Smooth muscle cell (in vitro differentiated cells): Measurements from ENCODE around the gene PARN. TPM values are rescaled to one million over a fixed set of nuclear protein-coding genes. Genes with fewer than 3 reads are reported as not detected.
"Not testable (repeated sequence)": the region's sequence is repeated elsewhere in the genome, so short reads cannot be mapped to it uniquely, and the experiment has no call there.

ENCODE experiments used
- DNase-seq: peaks from one replicate; lab custom pipeline; 2025; ENCODE audit not compliant: unreplicated experiment; lab: John Stamatoyannopoulos, UW
- H2AFZ ChIP-seq: fragments of 200-600 bp; sonication (generic); 2 replicates; pipeline ENCODE4 v1.6.0; 2016; ENCODE audit warnings: antibody characterized with exemption, low read depth, mild to moderate bottlenecking
- H3F3A ChIP-seq: fragments of 200-600 bp; sonication (generic); 2 replicates; pipeline ENCODE4 v1.6.0; 2017; ENCODE audit warnings: antibody characterized with exemption, low read depth
- H3K27ac ChIP-seq: fragments of 200-600 bp; sonication (generic); 2 replicates; pipeline ENCODE4 v1.5.1; 2016; ENCODE audit warnings: low read depth, mild to moderate bottlenecking
- H3K27me3 ChIP-seq: fragments of 200-600 bp; sonication (generic); 2 replicates; pipeline ENCODE4 v1.6.1; 2016; ENCODE audit warnings: low read depth, mild to moderate bottlenecking
- H3K36me3 ChIP-seq: fragments of 200-600 bp; sonication (generic); 2 replicates; pipeline ENCODE4 v1.5.1; 2016; ENCODE audit warnings: low read depth
- H3K4me1 ChIP-seq: fragments of 200-600 bp; sonication (generic); 2 replicates; pipeline ENCODE4 v1.5.1; 2016; ENCODE audit warnings: low read depth
- H3K4me2 ChIP-seq: fragments of 200-600 bp; sonication (generic); 2 replicates; pipeline ENCODE4 v1.6.0; 2016; ENCODE audit warnings: mild to moderate bottlenecking
- H3K4me3 ChIP-seq: fragments of 200-600 bp; sonication (generic); 2 replicates; pipeline ENCODE4 v1.5.1; 2016; ENCODE audit warnings: mild to moderate bottlenecking
- H3K79me2 ChIP-seq: fragments of 200-600 bp; sonication (generic); 2 replicates; pipeline ENCODE4 v1.6.0; 2016; ENCODE audit warnings: low read depth, mild to moderate bottlenecking
- H3K9ac ChIP-seq: fragments of 200-600 bp; sonication (generic); 2 replicates; pipeline ENCODE4 v1.6.0; 2016; ENCODE audit warnings: low read depth
- H3K9me3 ChIP-seq: fragments of 200-600 bp; sonication (generic); replicated peaks from 2 replicates; pipeline ENCODE4 v1.5.1; 2016; ENCODE audit warnings: low read depth
- H4K20me1 ChIP-seq: fragments of 200-600 bp; sonication (generic); 2 replicates; pipeline ENCODE4 v1.6.0; 2016; ENCODE audit warnings: low read depth
- CTCF ChIP-seq: fragments of 200-600 bp; sonication (generic); IDR thresholded peaks from 2 replicates; pipeline ENCODE4 v1.5.1; 2017; ENCODE audit warnings: borderline replicate concordance, mild to moderate bottlenecking, antibody characterized with exemption; ENCODE audit not compliant: insufficient read depth, poor library complexity, severe bottlenecking
- WGBS: methylation state at CpG from one replicate; pipeline ENCODE4 v1.1.7; 2016; ENCODE audit warnings: low lambda C conversion rate; 5-methylcytosine and 5-hydroxymethylcytosine counted together
- polyA plus RNA-seq: library from polyadenylated mRNA; unstranded; fragments of >200 nt; fragmentation: Nextera tagmentation; extraction: Ambion mirVana; gene quantifications from 2 replicates; pipeline ENCODE4 v1.2.1, GENCODE V29; 2016
- total RNA-seq: library from RNA; depleted of rRNA; stranded (reverse); fragments of >200 nt; gene quantifications from 2 replicates; pipeline ENCODE4 v1.2.3, GENCODE V29; 2014

The PARN gene
- total and polyA plus RNA-seq, 2 experiments from 2014 or later, result 22.2 to 24.6 TPM

DNA sequence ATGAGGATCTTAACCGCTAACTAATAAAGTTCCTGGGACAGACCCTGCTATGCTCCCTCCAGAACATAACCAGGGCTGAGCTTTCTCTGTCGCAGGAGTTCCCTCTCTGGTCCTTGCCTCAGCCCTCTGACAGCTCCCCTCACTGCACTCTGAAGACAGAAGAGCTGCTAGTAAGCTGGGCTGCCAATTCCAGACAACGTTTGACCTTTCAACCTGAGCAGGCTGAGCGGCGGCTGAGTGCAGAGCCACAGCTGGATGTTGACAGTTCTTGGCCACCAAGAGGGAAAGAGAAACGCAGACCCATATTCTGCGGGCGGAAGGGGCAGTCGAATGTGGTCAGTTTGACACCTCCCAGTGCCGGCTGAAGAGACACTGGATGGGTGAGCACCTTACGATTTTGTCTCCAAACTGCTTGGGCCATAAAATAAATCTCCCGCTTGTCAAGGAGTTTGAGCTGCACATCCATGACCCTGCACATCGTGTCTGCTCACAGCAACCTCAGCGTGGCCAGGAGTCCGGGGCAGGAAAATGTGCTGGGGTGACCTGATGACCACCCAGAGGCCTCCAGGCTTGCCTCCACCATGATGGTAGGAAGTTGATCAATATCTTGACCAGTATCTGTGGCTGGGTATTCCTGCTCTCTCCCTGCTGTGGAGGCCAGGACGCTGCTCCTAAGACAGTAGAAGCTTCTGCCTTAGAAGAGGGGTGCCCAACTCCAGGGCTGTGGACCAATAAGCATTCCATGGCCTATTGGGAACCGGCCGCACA, 209.2 kb downstream of the PARN start:
- Histone ChIP-seq H2AFZ (no peak overlapping the region), H3K27ac (no peak overlapping the region), H3K4me2 (no peak overlapping the region), H3K36me3 (no peaks in the 10 kb centered on the region), H3K4me3 (no peak overlapping the region), H3K9me3 (no peaks in the 10 kb centered on the region), H3K4me1 (no peaks in the 10 kb centered on the region), H3K9ac (no peak overlapping the region), H4K20me1 (no peaks in the 10 kb centered on the region), H3F3A (no peaks in the 10 kb centered on the region), H3K27me3 (no peaks in the 10 kb centered on the region), H3K79me2 (no peaks in the 10 kb centered on the region)
- no peak for DNase-seq
- 94% methylated on average over 18 of the region's 18 CpGs for WGBS
- no peak for TF ChIP-seq CTCF

GRCh38 chr16:14420243-14420642, 209.8 kb downstream of the PARN start:
- H3K4me2 ChIP-seq, H3K9me3 ChIP-seq, H3F3A ChIP-seq, H3K4me3 ChIP-seq, DNase-seq, H3K36me3 ChIP-seq, H3K4me1 ChIP-seq, H3K27ac ChIP-seq, H3K27me3 ChIP-seq, H3K9ac ChIP-seq, H2AFZ ChIP-seq, H4K20me1 ChIP-seq, H3K79me2 ChIP-seq: not testable (repeated sequence)
- WGBS, result 93% methylated on average over 4 of the region's 4 CpGs

GRCh38 chr16:14419817-14420216, 210.2 kb downstream of the PARN start:
- Histone ChIP-seq H3K79me2 (no peaks in the 10 kb centered on the region), H3F3A (no peaks in the 10 kb centered on the region), H3K9me3 (no peaks in the 10 kb centered on the region), H4K20me1 (no peaks in the 10 kb centered on the region), H3K27ac (no peak overlapping the region), H3K4me1 (no peaks in the 10 kb centered on the region), H3K4me2 (no peak overlapping the region), H3K36me3 (no peaks in the 10 kb centered on the region), H3K27me3 (no peaks in the 10 kb centered on the region), H3K9ac (no peak overlapping the region), H2AFZ (no peak overlapping the region), H3K4me3 (no peak overlapping the region)
- DNase-seq, result no peak
- no peak for TF ChIP-seq CTCF
- 89% methylated on average over 3 of the region's 3 CpGs for WGBS

- Histone ChIP-seq H3K9me3 (no peaks in the 10 kb centered on the region), H3K27ac (no peak overlapping the region), H3K4me3 (no peak overlapping the region), H3K4me1 (no peaks in the 10 kb centered on the region), H2AFZ (no peak overlapping the region), H3F3A (no peaks in the 10 kb centered on the region), H3K36me3 (no peaks in the 10 kb centered on the region), H3K4me2 (no peak overlapping the region), H3K27me3 (no peaks in the 10 kb centered on the region), H3K79me2 (no peaks in the 10 kb centered on the region), H4K20me1 (no peaks in the 10 kb centered on the region), H3K9ac (no peak overlapping the region)
- DNase-seq, result no peak
- WGBS, result 13% methylated on average over 6 of the region's 6 CpGs
- TF ChIP-seq CTCF, result no peak
These were observed 211.2 kb downstream of the PARN start for GRCh38 chr16:14418795-14419225.
